GM12873 (cell line): Measurements from ENCODE around the gene DALRD3.

Experiments
- TF ChIP-seq, protein P1 (sequence below): IDR thresholded peaks from 2 replicates; pipeline ENCODE4 v1.5.1; 2012; ENCODE audit warnings: low read depth, mild to moderate bottlenecking, moderate library complexity, low read length, control low read depth; ENCODE audit not compliant: insufficient read depth; ENCODE audit errors: missing control alignments

Gene DALRD3

DNA sequence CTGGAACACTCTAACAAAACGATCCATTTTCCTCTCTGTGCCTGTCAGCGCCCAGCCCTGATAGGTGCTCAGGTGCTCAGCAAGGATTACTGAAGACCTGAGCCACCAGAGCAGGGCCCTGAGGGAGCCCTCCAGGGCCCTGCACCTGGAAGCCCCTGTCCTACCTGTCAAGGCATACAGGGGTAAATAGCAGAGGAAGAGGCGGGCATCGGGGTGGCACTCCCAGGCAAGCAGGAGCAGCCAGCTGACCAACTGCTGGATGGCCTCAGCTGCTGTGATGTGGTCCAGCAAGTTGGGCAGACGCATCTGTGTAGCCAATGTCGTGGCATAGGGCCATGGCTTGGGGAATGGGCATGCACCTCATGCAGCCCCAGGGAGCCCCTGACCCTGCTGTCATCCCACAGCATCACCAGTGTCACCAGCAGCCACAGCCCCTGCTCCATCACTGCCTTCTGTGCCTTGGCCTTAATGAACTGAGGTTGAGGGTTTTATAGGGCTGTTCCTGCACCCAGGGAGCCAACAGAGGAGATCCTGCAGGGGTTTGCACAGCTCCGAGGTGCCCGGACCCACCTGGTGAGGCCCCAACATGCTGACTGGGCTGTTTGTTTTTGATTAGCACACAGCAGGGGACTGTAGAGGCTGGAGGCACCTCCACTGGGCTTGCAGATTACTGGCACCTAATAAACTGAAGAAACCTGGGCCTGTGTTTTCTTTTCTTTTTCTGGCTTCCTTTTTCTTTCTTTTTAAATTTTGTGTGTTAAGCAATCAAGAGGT lies 19.1 kb downstream of the DALRD3 start:
- TF ChIP-seq, protein P1, sequence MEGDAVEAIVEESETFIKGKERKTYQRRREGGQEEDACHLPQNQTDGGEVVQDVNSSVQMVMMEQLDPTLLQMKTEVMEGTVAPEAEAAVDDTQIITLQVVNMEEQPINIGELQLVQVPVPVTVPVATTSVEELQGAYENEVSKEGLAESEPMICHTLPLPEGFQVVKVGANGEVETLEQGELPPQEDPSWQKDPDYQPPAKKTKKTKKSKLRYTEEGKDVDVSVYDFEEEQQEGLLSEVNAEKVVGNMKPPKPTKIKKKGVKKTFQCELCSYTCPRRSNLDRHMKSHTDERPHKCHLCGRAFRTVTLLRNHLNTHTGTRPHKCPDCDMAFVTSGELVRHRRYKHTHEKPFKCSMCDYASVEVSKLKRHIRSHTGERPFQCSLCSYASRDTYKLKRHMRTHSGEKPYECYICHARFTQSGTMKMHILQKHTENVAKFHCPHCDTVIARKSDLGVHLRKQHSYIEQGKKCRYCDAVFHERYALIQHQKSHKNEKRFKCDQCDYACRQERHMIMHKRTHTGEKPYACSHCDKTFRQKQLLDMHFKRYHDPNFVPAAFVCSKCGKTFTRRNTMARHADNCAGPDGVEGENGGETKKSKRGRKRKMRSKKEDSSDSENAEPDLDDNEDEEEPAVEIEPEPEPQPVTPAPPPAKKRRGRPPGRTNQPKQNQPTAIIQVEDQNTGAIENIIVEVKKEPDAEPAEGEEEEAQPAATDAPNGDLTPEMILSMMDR, result no peak

DNA sequence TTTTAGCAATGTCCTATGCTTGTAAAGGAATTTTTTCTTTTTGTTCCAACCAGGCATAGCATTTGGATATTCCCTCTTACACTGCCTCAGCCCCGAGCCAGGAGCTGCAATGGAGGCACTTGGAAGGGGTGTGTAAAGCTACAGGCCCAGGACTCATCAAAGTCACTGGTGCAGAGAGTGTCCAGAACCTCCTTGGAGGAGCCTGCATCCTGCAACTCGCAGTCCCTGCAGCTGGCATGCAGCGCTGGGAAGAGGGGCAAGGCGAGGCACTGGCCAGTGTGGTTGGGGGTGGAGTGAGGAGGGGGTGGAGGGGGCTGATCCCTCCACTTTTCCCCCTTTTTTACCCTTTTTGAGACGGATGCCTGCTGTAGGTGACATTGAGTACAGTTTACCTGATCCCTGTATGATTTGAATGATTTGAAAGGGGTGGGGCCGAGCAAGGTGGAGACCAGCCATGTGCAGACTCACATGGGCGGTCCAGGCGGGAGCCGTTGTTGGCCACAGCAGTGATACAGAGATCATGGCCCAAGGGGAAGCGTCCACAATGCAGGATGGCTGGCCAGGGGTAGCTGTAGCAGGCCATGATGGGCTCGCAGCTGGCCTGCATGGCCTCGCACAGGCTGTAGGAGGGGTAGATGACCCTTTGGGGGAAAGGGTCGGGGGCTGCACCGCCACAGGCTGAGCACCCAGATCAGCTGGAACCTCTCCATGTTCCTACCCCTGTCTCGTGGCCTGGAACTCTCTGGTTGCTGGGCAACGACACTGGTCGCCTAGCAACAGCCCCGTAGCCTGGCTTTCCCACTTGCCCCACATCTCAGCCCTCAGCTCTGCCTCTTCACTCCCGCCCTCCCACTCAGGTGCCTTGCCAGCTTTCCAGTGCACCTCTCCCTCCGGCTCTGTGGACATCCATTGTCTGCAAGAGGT lies 20.4 kb downstream of the DALRD3 start:
- TF ChIP-seq, protein P1, result no peak

DNA sequence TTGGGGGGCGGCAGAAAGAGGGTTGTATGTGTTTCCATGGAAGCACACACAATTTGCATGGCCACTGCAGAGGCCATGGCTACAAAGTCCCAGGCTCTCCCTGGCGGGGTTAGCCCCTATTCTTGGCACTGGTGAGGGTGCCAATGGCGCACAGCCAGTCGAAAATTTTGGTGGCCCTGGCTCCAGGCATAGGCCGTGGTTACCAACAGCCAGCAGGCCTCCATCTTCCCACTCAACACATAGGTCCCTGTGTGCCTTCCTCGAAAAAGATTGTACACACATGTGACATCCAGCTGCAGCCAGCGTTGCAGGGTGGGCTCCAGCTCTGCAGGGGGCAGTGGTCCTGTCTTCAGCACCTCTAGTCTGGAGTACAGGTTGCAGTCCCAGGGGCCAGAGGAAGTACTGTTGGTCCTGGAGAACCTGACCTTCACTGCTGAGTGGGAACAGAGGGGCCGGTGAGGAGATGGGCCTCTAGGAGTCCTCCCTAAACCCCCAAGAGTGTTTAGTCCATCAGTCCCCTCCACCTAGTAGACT lies 21.2 kb downstream of the DALRD3 start:
- TF ChIP-seq, protein P1, result no peak

DNA sequence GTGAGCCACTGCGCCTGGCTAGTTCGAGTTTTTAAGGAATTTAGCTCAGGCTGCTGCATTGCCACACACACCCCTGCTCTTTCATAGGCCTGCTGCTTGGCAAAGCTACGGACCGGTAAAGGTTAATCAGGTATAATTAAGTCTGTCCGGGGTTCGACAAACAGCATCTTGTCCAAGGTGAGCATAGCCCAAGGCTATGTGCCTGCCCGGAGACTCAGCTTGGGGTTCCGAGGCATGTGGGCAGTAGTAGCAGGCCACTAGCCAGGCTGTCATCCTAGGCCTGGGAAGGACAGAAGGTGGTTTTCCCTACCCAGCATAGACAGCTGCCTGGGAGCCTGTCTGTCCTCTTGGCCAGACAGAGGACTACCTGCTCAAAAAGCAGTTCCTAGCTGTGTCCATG lies 21.7 kb downstream of the DALRD3 start:
- TF ChIP-seq, protein P1, result no peak

DNA sequence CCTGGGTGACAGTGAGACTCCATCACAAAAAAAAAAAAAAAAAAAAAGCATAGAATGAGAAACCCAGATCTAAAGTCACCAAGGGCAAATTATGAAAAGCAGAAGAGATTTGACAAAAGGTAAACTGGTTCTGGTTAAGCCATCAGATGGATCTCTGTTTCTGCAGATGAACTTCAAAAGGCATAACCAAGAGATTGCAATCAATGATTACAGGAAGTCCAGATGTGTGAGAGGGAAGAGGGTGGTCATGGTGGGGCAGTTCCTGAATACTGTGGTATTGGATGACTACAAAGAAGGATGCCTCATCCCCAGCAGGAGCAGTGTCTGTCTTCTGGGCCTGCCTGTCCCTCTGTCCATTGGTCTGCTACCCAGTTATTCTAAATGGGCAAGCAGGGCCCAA lies 24.5 kb downstream of the DALRD3 start:
- TF ChIP-seq, protein P1, result no peak

DNA sequence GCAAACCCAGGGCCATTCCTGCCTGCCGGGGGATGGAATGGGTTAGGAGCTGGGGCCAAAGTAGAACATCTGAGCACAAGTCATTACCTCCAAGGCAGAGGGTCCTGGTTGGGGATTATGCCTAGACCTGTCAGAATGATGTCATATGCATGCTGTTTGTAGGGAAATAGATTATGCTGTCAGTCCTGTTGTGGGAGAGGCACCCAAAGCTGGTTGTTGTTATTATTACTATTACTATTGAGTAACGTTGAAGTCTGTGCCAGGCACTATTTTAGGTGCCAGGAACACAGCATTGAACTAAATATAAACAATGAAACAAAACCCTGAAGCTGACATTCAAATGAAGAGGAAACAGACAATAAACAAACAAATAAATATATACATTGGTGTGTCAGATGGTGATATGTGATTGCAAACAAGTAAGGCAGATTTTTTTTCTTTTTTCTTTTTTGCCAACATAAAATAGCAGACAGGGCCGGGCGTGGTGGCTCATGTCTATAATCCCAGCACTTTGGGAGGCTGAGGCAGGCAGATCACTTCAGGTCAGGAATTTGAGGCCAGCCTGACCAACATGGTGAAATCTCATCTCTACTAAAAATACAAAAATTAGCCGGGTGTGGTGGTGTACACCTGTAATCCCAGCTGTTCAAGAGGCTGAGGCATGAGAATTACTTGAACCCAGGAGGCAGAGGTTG lies 26.4 kb downstream of the DALRD3 start:
- TF ChIP-seq, protein P1, result no peak
